H1 (cell line): ENCODE measurements around the gene RERE. TPM values are rescaled to one million over a fixed set of nuclear protein-coding genes. Genes with fewer than 3 reads are reported as not detected.

Source experiments
- CTCF ChIA-PET: fragments of 300-600 bp; sonication (Branson Sonifier 250); formaldehyde crosslinking; loops from one replicate; lab custom pipeline; 2021; ENCODE audit not compliant: partially characterized antibody; lab: Charles Lee
- POLR2A ChIA-PET: fragments of 300-600 bp; sonication (Branson Sonifier 250); formaldehyde crosslinking; loops from one replicate; lab custom pipeline; 2021; ENCODE audit warnings: inconsistent platforms; ENCODE audit not compliant: partially characterized antibody; lab: Charles Lee
- DNase-seq, 2 experiments: peaks; one replicate each; pipeline versions ENCODE4 v3.0.0 to v3.0.0-alpha.2; 2010 to 2022; ENCODE audit warnings: low spot score in 2 of 2, low read depth in 1 of 2, mixed read lengths in 1 of 2
- FAIRE-seq: peaks from 2 replicates; lab custom pipeline; 2011; peaks lifted over from hg19 to GRCh38; lab: Jason Lieb, UNC
- H2AFZ ChIP-seq: 2 replicates; pipeline ENCODE4 v1.8.1; 2012; ENCODE audit warnings: low read length, inconsistent platforms
- H2AK5ac ChIP-seq: 2 replicates; pipeline ENCODE4 v1.6.1; 2013; ENCODE audit warnings: low read depth, low read length
- H2BK120ac ChIP-seq: replicated peaks from 2 replicates; pipeline ENCODE3; 2013; ENCODE audit warnings: low read depth, low read length, inconsistent platforms
- H2BK12ac ChIP-seq: 2 replicates; pipeline ENCODE4 v1.6.1; 2013; ENCODE audit warnings: low read depth, low read length
- H2BK15ac ChIP-seq: 2 replicates; pipeline ENCODE4 v1.6.1; 2013; ENCODE audit warnings: low read length
- H2BK20ac ChIP-seq: 2 replicates; pipeline ENCODE4 v1.6.1; 2013; ENCODE audit warnings: low read length
- H2BK5ac ChIP-seq: 2 replicates; pipeline ENCODE4 v1.6.1; 2013; ENCODE audit warnings: low read depth, low read length
- H3K14ac ChIP-seq: 2 replicates; pipeline ENCODE4 v1.6.1; 2013; ENCODE audit warnings: inconsistent platforms; ENCODE audit not compliant: insufficient read length
- H3K18ac ChIP-seq: 2 replicates; pipeline ENCODE4 v1.6.1; 2013; ENCODE audit warnings: low read length; ENCODE audit errors: extremely low read depth
- H3K23ac ChIP-seq: 2 replicates; pipeline ENCODE4 v1.6.1; 2013; ENCODE audit warnings: inconsistent platforms; ENCODE audit not compliant: insufficient read length
- H3K23me2 ChIP-seq: 2 replicates; pipeline ENCODE4 v1.6.1; 2013; ENCODE audit warnings: low read depth, low read length
- H3K27ac ChIP-seq: 2 replicates; pipeline ENCODE4 v1.6.1; 2011; ENCODE audit warnings: low read depth, low read length, inconsistent platforms
- H3K27me3 ChIP-seq, 4 experiments: replicated peaks in 1 of 4; 1 replicate in 1 of 4; 2 replicates in 3 of 4; pipeline versions ENCODE4 v1.6.1 to v1.8.1; 2011 to 2013; ENCODE audit warnings: low read length in 3 of 4, mild to moderate bottlenecking in 3 of 4, inconsistent platforms in 2 of 4, mixed read lengths in 2 of 4, moderate library complexity in 1 of 4; ENCODE audit not compliant: control insufficient read depth in 3 of 4, insufficient read depth in 3 of 4; ENCODE audit errors: extremely low read depth in 1 of 4
- H3K36me3 ChIP-seq, 4 experiments: 2 replicates each; pipeline versions ENCODE4 v1.6.1 to v1.8.1; 2011 to 2013; ENCODE audit warnings: mild to moderate bottlenecking in 4 of 4, low read length in 3 of 4, moderate library complexity in 2 of 4, control low read depth in 1 of 4, inconsistent platforms in 1 of 4; ENCODE audit not compliant: insufficient read depth in 4 of 4, control insufficient read depth in 2 of 4
- H3K4ac ChIP-seq: replicated peaks from 2 replicates; pipeline ENCODE3; 2013; ENCODE audit warnings: low read length, low read depth, mixed read lengths, inconsistent platforms; ENCODE audit not compliant: insufficient read length
- H3K4me1 ChIP-seq, 4 experiments: replicated peaks in 1 of 4; 1 replicate in 1 of 4; 2 replicates in 3 of 4; pipeline versions ENCODE4 v1.6.1 to v1.8.1; 2011 to 2013; ENCODE audit warnings: low read length in 3 of 4, inconsistent platforms in 2 of 4, mixed read lengths in 1 of 4; ENCODE audit not compliant: insufficient read depth in 4 of 4, control insufficient read depth in 3 of 4
- H3K4me2 ChIP-seq, 2 experiments: 2 replicates each; pipeline versions ENCODE4 v1.6.1 to v1.8.1; 2011 to 2013; ENCODE audit warnings: low read depth in 2 of 2, low read length in 2 of 2, control low read depth in 1 of 2, inconsistent platforms in 1 of 2, mild to moderate bottlenecking in 1 of 2; ENCODE audit not compliant: insufficient read depth in 1 of 2
- H3K4me3 ChIP-seq, 4 experiments: fragments of 200-600, 300-600 bp in 1 of 4; sonication (generic), shearing (Covaris generic), sonication (Bioruptor Twin) in 1 of 4; 2 replicates each; pipeline versions ENCODE4 v1.5.1 to v1.8.1; 2011 to 2016; ENCODE audit warnings: low read length in 4 of 4, low read depth in 3 of 4, control low read depth in 2 of 4, inconsistent platforms in 2 of 4, mild to moderate bottlenecking in 2 of 4, mixed read lengths in 1 of 4, moderate library complexity in 1 of 4; ENCODE audit not compliant: insufficient read depth in 2 of 4; ENCODE audit errors: extremely low read depth in 1 of 4
- H3K56ac ChIP-seq: replicated peaks from 2 replicates; pipeline ENCODE3; 2013; ENCODE audit warnings: low read depth, mild to moderate bottlenecking, mixed read lengths, low read length, inconsistent platforms; ENCODE audit not compliant: insufficient read length
- H3K79me1 ChIP-seq: 2 replicates; pipeline ENCODE4 v1.6.1; 2013; ENCODE audit warnings: low read depth, low read length, control low read depth
- H3K79me2 ChIP-seq, 2 experiments: 2 replicates each; pipeline versions ENCODE4 v1.6.1 to v1.8.1; 2012 to 2013; ENCODE audit warnings: low read length in 2 of 2, mild to moderate bottlenecking in 2 of 2, inconsistent platforms in 1 of 2; ENCODE audit not compliant: insufficient read depth in 2 of 2, control insufficient read depth in 1 of 2
- H3K9ac ChIP-seq, 4 experiments: replicated peaks in 1 of 4; 1 replicate in 1 of 4; 2 replicates in 3 of 4; pipeline versions ENCODE4 v1.6.1 to v1.8.1; 2011 to 2013; ENCODE audit warnings: low read depth in 3 of 4, low read length in 3 of 4, control low read depth in 2 of 4, mild to moderate bottlenecking in 2 of 4, moderate library complexity in 2 of 4, inconsistent platforms in 1 of 4; ENCODE audit errors: extremely low read depth in 1 of 4
- H3K9me3 ChIP-seq, 2 experiments: 2 replicates each; pipeline versions ENCODE4 v1.6.1 to v1.8.1; 2012 to 2013; ENCODE audit warnings: mild to moderate bottlenecking in 2 of 2, moderate library complexity in 2 of 2, control low read depth in 1 of 2, inconsistent platforms in 1 of 2, low read depth in 1 of 2, low read length in 1 of 2, mixed read lengths in 1 of 2; ENCODE audit not compliant: insufficient read depth in 2 of 2
- H4K20me1 ChIP-seq, 2 experiments: replicated peaks in 1 of 2; 2 replicates each; pipeline versions ENCODE3 to v1.8.1; 2011 to 2013; ENCODE audit warnings: inconsistent platforms in 2 of 2, low read length in 2 of 2, mild to moderate bottlenecking in 1 of 2; ENCODE audit not compliant: insufficient read depth in 2 of 2, control insufficient read depth in 1 of 2
- H4K5ac ChIP-seq: 2 replicates; pipeline ENCODE4 v1.6.1; 2013; ENCODE audit warnings: low read length, low read depth, mixed read lengths, inconsistent platforms; ENCODE audit not compliant: insufficient read length
- H4K8ac ChIP-seq: 2 replicates; pipeline ENCODE4 v1.8.0; 2013; ENCODE audit warnings: mild to moderate bottlenecking, moderate library complexity, low read length, inconsistent platforms; ENCODE audit not compliant: insufficient read depth; ENCODE audit errors: extremely low read depth
- H4K91ac ChIP-seq: replicated peaks from 2 replicates; pipeline ENCODE3; 2013; ENCODE audit warnings: low read length, mixed read lengths, inconsistent platforms; ENCODE audit not compliant: insufficient read length
- BACH1 ChIP-seq: IDR thresholded peaks from 2 replicates; pipeline ENCODE4 v1.6.1; 2012; ENCODE audit warnings: low read length, improper control_type of control experiment
- CBX5 ChIP-seq: fragments of 300-800, 300-1000 bp; sonication (generic); IDR thresholded peaks from 2 replicates; pipeline ENCODE4 v1.7.1; 2016; ENCODE audit warnings: antibody characterized with exemption, low read length, low read depth
- CHD1 ChIP-seq: IDR thresholded peaks from 2 replicates; pipeline ENCODE4 v1.6.1; 2012; ENCODE audit warnings: low read depth, low read length, improper control_type of control experiment
- CHD2 ChIP-seq: IDR thresholded peaks from 2 replicates; pipeline ENCODE4 v1.6.1; 2012; ENCODE audit warnings: low read length, improper control_type of control experiment
- CREB1 ChIP-seq: IDR thresholded peaks from 2 replicates; pipeline ENCODE4 v1.6.1; 2012; ENCODE audit warnings: inconsistent platforms
- EGR1 ChIP-seq: IDR thresholded peaks from 2 replicates; pipeline ENCODE4 v1.6.1; 2011; ENCODE audit warnings: low read depth, low read length, borderline replicate concordance
- FOSL1 ChIP-seq: IDR thresholded peaks from 2 replicates; pipeline ENCODE4 v1.6.1; 2011; ENCODE audit warnings: mild to moderate bottlenecking, low read depth, low read length, moderate library complexity; ENCODE audit not compliant: insufficient read depth
- JUN ChIP-seq: IDR thresholded peaks from 2 replicates; pipeline ENCODE4 v1.6.1; 2011; ENCODE audit warnings: low read depth, mild to moderate bottlenecking, improper control_type of control experiment, low read length
- NRF1 ChIP-seq: IDR thresholded peaks from 2 replicates; pipeline ENCODE4 v1.6.1; 2011; ENCODE audit warnings: mild to moderate bottlenecking, low read depth, low read length, improper control_type of control experiment
- POLR2A ChIP-seq, 2 experiments: IDR thresholded peaks; 1 replicate in 1 of 2; 2 replicates in 1 of 2; pipeline ENCODE4 v1.6.1; 2011; ENCODE audit warnings: low read depth in 2 of 2, low read length in 2 of 2, mild to moderate bottlenecking in 2 of 2; ENCODE audit errors: control extremely low read depth in 1 of 2
- POU5F1 ChIP-seq: IDR thresholded peaks from 2 replicates; pipeline ENCODE4 v1.6.1; 2011; ENCODE audit warnings: low read depth, mild to moderate bottlenecking, low read length, moderate library complexity
- RBBP5 ChIP-seq: IDR thresholded peaks from 2 replicates; pipeline ENCODE4 v1.7.1; 2012; ENCODE audit warnings: low read depth, mild to moderate bottlenecking, inconsistent platforms, low read length, moderate library complexity, borderline replicate concordance
- SP4 ChIP-seq: IDR thresholded peaks from 2 replicates; pipeline ENCODE4 v1.6.1; 2012; ENCODE audit warnings: low read length, inconsistent platforms
- SRF ChIP-seq: IDR thresholded peaks from 2 replicates; pipeline ENCODE4 v1.6.1; 2011; ENCODE audit warnings: mild to moderate bottlenecking, low read depth, low read length, moderate library complexity
- TAF1 ChIP-seq: IDR thresholded peaks from 2 replicates; pipeline ENCODE4 v1.6.1; 2011; ENCODE audit warnings: mild to moderate bottlenecking, low read depth, low read length
- WGBS, 2 experiments: shearing (Covaris generic) in 1 of 2; methylation state at CpG; one replicate each; pipeline versions ENCODE4 v1.1.6 to v1.1.7; 2013 to 2015; ENCODE audit warnings: low lambda C conversion rate in 2 of 2, mixed read lengths in 2 of 2, inconsistent platforms in 1 of 2, low coverage in 1 of 2, missing lambda C conversion rate in 1 of 2; ENCODE audit not compliant: insufficient replicate concordance in 2 of 2, insufficient coverage in 1 of 2, insufficient read length in 1 of 2; ENCODE audit errors: extremely low coverage in 1 of 2, missing lambda C conversion rate in 1 of 2; 5-methylcytosine and 5-hydroxymethylcytosine counted together
- polyA plus RNA-seq, 7 experiments: library from polyadenylated mRNA; depleted of rRNA in 3 of 7; stranded (reverse) in 5 of 7; unstranded in 2 of 7; fragments of >200 nt in 5 of 7; fragments of 200-250 nt in 2 of 7; gene quantifications; 1 replicate in 5 of 7; 2 replicates in 1 of 7; 4 replicates in 1 of 7; pipeline versions ENCODE4 v1.2.1 to v1.2.3, GENCODE V29; 2011 to 2013; ENCODE audit warnings: missing spikeins in 2 of 7, mixed read lengths in 2 of 7
- total RNA-seq: library from RNA; stranded (reverse); fragmentation: NEBNext Ultra II Directional; extraction: Animal tissue kit (Norgen Biotek cat#: 25700); gene quantifications from 2 replicates; pipeline ENCODE4 v1.2.1, GENCODE V29; 2021

Gene RERE
- total and polyA plus RNA-seq, 2 of the 8 experiments (the other 6 are each of a cell fraction or from before 2014, with no cell fraction given): 15.3 to 142 TPM

DNA sequence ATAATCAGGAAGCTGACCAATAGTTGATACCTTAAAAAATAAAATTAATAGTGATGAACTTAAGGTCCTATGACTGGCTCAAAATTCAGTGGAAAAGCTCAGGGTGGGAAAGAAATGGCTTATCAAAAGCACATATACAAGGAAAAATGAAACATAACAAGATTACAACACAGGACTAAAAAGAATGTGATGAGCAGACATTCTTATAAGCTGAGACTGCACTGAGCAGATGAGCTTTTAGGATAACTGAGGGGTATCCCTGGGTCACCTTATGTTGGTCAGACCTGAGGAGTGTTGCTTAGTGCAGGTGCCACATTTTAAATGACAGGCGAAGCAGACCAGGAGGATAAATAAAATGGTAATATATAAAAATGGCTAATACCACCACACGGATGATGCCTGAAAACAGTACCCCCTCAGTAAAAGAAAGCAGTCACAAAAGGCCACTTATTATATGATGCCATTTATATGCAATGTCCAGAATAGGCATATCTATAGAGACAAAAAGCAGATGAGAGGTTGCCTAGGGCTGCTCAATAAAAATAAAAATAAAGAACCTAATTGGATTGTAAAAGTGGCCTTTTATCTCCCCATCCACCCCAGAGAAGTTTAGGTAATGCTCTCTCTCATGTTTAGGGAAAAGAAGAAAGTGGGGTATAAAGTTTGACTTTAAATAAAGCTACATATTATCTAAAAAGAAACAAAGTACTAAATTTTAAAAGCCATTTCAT lies 335.6 kb downstream of the RERE start:
- no peaks in the 10 kb centered on the region for H3K23me2 ChIP-seq
- no peak for TF ChIP-seq CREB1
- TF ChIP-seq EGR1: no peak
- TF ChIP-seq CHD2: no peak
- no peak for TF ChIP-seq BACH1
- TF ChIP-seq RBBP5: no peak
- no peak for TF ChIP-seq TAF1
- no peak for TF ChIP-seq POLR2A (IDR thresholded peaks at IDR 0.05; ENCODE audit: control extremely low read depth in 1 of 2, low read depth in 2 of 2, low read length in 2 of 2)
- no peak for TF ChIP-seq JUN
- no peak for TF ChIP-seq SRF
- no peak for TF ChIP-seq POU5F1
- no peak for TF ChIP-seq CHD1
- no peak for TF ChIP-seq CBX5
- no peak for TF ChIP-seq NRF1
- TF ChIP-seq FOSL1: no peak
- no peak for TF ChIP-seq SP4
- H2AFZ ChIP-seq: no peak overlapping the region
- POLR2A ChIA-PET: interaction anchor here (0.6 to 1.8 kb wide), 5 partner anchors 12 to 353 kb away, joined by 3 to 4 read pairs (median 3); no protein-coding TSS in a partner anchor
- FAIRE-seq (no peak), DNase-seq (no peak)
- H4K8ac ChIP-seq: no peak overlapping the region
- no peak overlapping the region for H2BK12ac ChIP-seq
- H3K4me3 ChIP-seq: no peak overlapping the region
- H3K79me2 ChIP-seq: peaks cover 0 to 37% of the 10 kb centered on the region in 2 experiments; a peak in 2 of 4 replicates
- no peaks in the 10 kb centered on the region; the same call in 1 of the 2 replicates for H3K79me1 ChIP-seq
- no peak overlapping the region for H2BK5ac ChIP-seq
- H3K4ac ChIP-seq: no peak overlapping the region
- no peak overlapping the region for H2BK15ac ChIP-seq
- no peak overlapping the region for H3K27ac ChIP-seq
- no peak overlapping the region for H3K23ac ChIP-seq
- H2AK5ac ChIP-seq: no peak overlapping the region
- H3K18ac ChIP-seq: no peak overlapping the region
- H2BK120ac ChIP-seq: no peak overlapping the region
- no peak overlapping the region for H4K5ac ChIP-seq
- no peak overlapping the region for H3K14ac ChIP-seq
- WGBS, 2 experiments: 74% methylated on average over 2 of the region's 2 CpGs; no CpG with 5 or more reads in 1 of the 2 experiments
- H2BK20ac ChIP-seq: no peak overlapping the region
- peaks cover 3 to 7% (median 5%) of the 10 kb centered on the region in 4 experiments; a peak in 6 of 7 replicates for H3K4me1 ChIP-seq
- CTCF ChIA-PET: interaction anchor here (0.6 to 4.6 kb wide), 3 partner anchors 13 to 67 kb away, joined by 3 to 15 read pairs (median 4); no protein-coding TSS in a partner anchor
- no peaks in the 10 kb centered on the region for H3K36me3 ChIP-seq
- H3K9ac ChIP-seq: no peak overlapping the region
- H4K91ac ChIP-seq: no peak overlapping the region
- H3K4me2 ChIP-seq: no peak overlapping the region
- H3K56ac ChIP-seq: no peak overlapping the region
- no peaks in the 10 kb centered on the region for H3K9me3 ChIP-seq
- no peaks in the 10 kb centered on the region for H3K27me3 ChIP-seq
- no peaks in the 10 kb centered on the region for H4K20me1 ChIP-seq
